D721Med (cell line): ENCODE measurements around the gene RP9.
"Not testable (repeated sequence)": the region's sequence is repeated elsewhere in the genome, so short reads cannot be mapped to it uniquely, and the experiment has no call there.

Experiments
- DNase-seq: peaks from one replicate; pipeline ENCODE4 v3.0.0; 2011; ENCODE audit warnings: low spot score; ENCODE audit not compliant: insufficient read length
- FAIRE-seq: peaks from 2 replicates; lab custom pipeline; 2011; peaks lifted over from hg19 to GRCh38; lab: Jason Lieb, UNC
- TF ChIP-seq, protein P1 (sequence below): IDR thresholded peaks from 2 replicates; pipeline ENCODE4 v1.5.1; 2012; ENCODE audit warnings: mild to moderate bottlenecking, control low read depth; ENCODE audit not compliant: insufficient read depth; ENCODE audit errors: missing control alignments

RP9 gene

GRCh38 chr7:33101906-33102305, 7.3 kb downstream of the RP9 start:
- no peak for DNase-seq
- TF ChIP-seq, protein P1, sequence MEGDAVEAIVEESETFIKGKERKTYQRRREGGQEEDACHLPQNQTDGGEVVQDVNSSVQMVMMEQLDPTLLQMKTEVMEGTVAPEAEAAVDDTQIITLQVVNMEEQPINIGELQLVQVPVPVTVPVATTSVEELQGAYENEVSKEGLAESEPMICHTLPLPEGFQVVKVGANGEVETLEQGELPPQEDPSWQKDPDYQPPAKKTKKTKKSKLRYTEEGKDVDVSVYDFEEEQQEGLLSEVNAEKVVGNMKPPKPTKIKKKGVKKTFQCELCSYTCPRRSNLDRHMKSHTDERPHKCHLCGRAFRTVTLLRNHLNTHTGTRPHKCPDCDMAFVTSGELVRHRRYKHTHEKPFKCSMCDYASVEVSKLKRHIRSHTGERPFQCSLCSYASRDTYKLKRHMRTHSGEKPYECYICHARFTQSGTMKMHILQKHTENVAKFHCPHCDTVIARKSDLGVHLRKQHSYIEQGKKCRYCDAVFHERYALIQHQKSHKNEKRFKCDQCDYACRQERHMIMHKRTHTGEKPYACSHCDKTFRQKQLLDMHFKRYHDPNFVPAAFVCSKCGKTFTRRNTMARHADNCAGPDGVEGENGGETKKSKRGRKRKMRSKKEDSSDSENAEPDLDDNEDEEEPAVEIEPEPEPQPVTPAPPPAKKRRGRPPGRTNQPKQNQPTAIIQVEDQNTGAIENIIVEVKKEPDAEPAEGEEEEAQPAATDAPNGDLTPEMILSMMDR, result no peak
- no peak for FAIRE-seq

- no peak for DNase-seq
- TF ChIP-seq, protein P1, result no peak
- no peak for FAIRE-seq
Observed at GRCh38 chr7:33100770-33101169, 8.4 kb downstream of the RP9 start.

GRCh38 chr7:33099154-33099940, 9.9 kb downstream of the RP9 start:
- TF ChIP-seq, protein P1, result no peak
- no peak for DNase-seq
- no peak for FAIRE-seq

- FAIRE-seq, DNase-seq: not testable (repeated sequence)
Observed at GRCh38 chr7:33094745-33095275, 14.4 kb downstream of the RP9 start.

DNA sequence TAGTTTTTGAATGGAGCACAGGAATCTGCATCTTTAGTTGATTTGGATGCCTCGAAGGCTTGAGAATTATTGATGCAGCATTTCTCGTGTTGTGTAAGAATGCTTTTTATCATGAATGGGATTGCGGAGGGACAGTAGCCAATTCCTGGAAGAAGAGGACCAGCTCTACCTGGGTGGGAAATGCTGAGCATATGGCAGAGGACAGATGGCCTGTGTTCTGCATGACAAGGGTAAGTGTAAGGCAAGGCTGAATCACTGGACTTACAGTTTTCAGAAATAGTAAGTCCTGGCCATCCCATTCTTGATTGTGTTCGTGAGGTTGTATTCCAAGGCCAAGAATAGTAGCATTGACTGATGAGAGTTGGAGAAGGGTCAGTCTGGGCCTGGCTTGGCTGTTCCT, 15.9 kb downstream of the RP9 start:
- no peak for FAIRE-seq
- no peak for DNase-seq
- TF ChIP-seq, protein P1, result no peak

GRCh38 chr7:33091641-33092191, 17.5 kb downstream of the RP9 start:
- TF ChIP-seq, protein P1, result no peak
- FAIRE-seq, result no peak

GRCh38 chr7:33091111-33091531, 18.1 kb downstream of the RP9 start:
- TF ChIP-seq, protein P1, result no peak
- DNase-seq (no peak), FAIRE-seq (no peak)

More at GRCh38 chr7:33091641-33092191, 17.5 kb downstream of the RP9 start:
- no peak for DNase-seq
